ENCODE data around the gene TMEM132E. TPM values are rescaled to one million over a fixed set of nuclear protein-coding genes. Genes with fewer than 3 reads are reported as not detected.

Gene TMEM132E
- total RNA-seq, 2 experiments from 2014 or later = 0.07 TPM; not detected in 1

DNA sequence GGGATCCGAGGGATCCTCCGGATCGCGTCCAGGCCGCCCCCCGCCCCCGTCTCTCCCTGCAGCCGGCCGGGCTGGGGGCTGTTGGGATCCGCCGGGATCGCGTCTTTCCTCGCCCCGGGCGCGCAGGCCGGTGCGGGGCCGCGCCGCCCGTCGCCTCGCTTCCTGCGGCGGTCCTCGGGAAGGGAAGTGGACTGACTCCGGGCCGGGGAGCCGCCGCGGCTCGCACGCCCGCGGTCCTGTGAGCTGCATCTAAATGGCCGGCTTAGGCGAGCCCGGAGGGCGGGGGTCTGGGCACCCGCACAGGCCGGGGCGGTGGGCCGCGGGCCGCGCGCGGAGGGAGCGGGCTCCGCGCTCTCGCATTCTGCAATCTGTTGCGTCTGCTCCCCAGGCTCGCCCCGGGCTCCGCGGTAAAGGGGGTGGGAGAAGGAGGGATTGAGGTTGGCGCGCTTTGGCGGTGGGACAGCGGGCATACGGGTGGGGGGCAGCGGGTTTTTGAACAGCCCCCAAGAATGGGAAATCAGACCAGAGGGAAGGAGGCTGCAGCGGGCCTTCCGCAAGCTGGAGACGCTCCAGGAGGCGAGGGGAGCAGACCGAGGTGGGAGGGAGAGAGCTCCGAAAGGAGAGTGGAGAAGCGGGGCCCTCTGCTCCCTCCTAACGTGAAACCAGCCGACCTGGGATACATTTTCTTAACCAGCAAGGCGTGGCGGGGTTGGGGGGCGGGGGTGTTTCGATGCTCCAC lies 2.2 kb downstream of the TMEM132E start:
- no peaks in the 10 kb centered on the region for H3K9me3 Mint-ChIP-seq
- no peak for ATAC-seq
- ChIA-PET POLR2A (no interaction called here), CTCF (interaction anchor here (1.4 kb wide), 1 partner anchor 10 kb away, joined by 3 read pairs; no protein-coding TSS in a partner anchor)
- H3K36me3 Mint-ChIP-seq (ENCODE audit: low read depth) = no peaks in the 10 kb centered on the region
- DNase-seq = no peak
- peaks cover 67% of the 10 kb centered on the region for H3K27me3 Mint-ChIP-seq
- intact Hi-C loops (cut with micrococcal nuclease) = no loop called here
- TF ChIP-seq, protein P1, sequence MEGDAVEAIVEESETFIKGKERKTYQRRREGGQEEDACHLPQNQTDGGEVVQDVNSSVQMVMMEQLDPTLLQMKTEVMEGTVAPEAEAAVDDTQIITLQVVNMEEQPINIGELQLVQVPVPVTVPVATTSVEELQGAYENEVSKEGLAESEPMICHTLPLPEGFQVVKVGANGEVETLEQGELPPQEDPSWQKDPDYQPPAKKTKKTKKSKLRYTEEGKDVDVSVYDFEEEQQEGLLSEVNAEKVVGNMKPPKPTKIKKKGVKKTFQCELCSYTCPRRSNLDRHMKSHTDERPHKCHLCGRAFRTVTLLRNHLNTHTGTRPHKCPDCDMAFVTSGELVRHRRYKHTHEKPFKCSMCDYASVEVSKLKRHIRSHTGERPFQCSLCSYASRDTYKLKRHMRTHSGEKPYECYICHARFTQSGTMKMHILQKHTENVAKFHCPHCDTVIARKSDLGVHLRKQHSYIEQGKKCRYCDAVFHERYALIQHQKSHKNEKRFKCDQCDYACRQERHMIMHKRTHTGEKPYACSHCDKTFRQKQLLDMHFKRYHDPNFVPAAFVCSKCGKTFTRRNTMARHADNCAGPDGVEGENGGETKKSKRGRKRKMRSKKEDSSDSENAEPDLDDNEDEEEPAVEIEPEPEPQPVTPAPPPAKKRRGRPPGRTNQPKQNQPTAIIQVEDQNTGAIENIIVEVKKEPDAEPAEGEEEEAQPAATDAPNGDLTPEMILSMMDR (IDR thresholded peaks at IDR 0.05) = no peak
- no peak overlapping the region for H3K27ac Mint-ChIP-seq
- H3K4me1 Mint-ChIP-seq (ENCODE audit: low read depth) = peaks cover 13% of the 10 kb centered on the region
- no peak overlapping the region for H3K4me3 Mint-ChIP-seq

DNA sequence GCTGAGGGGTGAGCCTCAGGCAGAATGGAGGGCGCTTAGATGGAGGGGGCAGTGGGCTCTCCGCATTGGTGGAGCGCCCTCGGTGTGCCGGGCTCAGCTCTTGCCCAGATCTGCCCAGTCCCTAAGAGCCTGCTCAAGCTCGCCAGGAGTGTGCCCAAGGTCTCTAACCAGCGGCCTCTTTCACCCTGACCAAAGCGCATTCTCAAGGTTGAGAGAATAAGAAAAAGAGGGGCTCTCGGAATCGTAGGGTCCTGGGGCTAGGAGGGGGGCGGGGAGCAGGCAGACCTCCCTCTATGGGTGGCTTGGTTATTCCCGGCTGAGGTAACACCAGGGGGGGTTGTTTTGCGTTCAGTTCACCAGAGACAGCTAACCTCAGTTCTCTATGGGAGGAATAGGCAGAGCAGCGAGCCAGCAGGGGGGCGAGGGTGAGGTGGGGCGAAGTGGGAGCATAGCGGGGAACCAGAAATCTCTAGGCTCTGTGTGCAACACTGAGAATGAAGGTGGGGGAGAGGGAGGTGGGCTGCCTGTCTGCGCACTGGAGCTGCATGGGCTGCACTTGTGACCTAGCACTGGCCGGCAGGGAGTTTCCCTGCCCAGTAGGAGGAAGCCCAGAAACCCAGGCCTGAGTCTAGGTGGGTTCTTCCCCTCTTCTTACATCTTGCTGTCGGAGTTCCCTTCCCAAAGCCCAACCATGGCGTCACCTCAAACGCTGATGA lies 3.0 kb downstream of the TMEM132E start:
- Mint-ChIP-seq H3K9me3 (no peaks in the 10 kb centered on the region), H3K27ac (no peak overlapping the region), H3K36me3 (ENCODE audit: low read depth) (no peaks in the 10 kb centered on the region), H3K27me3 (peaks cover 59% of the 10 kb centered on the region), H3K4me3 (no peak overlapping the region), H3K4me1 (ENCODE audit: low read depth) (peaks cover 13% of the 10 kb centered on the region)
- TF ChIP-seq, protein P1 (IDR thresholded peaks at IDR 0.05) = no peak
- DNase-seq = no peak
- intact Hi-C loops (cut with micrococcal nuclease) = no loop called here
- ChIA-PET CTCF (no interaction called here), POLR2A (no interaction called here)
- no peak for ATAC-seq

GRCh38 chr17:34582901-34583245 lies 3.5 kb downstream of the TMEM132E start:
- ATAC-seq = no peak
- TF ChIP-seq, protein P1 (IDR thresholded peaks at IDR 0.05) = no peak
- CTCF ChIA-PET = no interaction called here
- no peaks in the 10 kb centered on the region for H3K36me3 Mint-ChIP-seq (ENCODE audit: low read depth)
- no peak overlapping the region for H3K27ac Mint-ChIP-seq
- H3K27me3 Mint-ChIP-seq = peaks cover 55% of the 10 kb centered on the region
- no peaks in the 10 kb centered on the region for H3K9me3 Mint-ChIP-seq
- POLR2A ChIA-PET = no interaction called here
- H3K4me3 Mint-ChIP-seq = no peak overlapping the region
- no peak for DNase-seq
- H3K4me1 Mint-ChIP-seq (ENCODE audit: low read depth) = peaks cover 13% of the 10 kb centered on the region
- intact Hi-C loops (cut with micrococcal nuclease) = no loop called here

- peak; percentile 65 for ATAC-seq
- TF ChIP-seq, protein P1 (IDR thresholded peaks at IDR 0.05) = no peak
- H3K36me3 Mint-ChIP-seq (ENCODE audit: low read depth) = no peaks in the 10 kb centered on the region
- no peak for DNase-seq
- no peak overlapping the region for H3K27ac Mint-ChIP-seq
- peaks cover 6% of the 10 kb centered on the region for H3K4me1 Mint-ChIP-seq (ENCODE audit: low read depth)
- H3K4me3 Mint-ChIP-seq = no peak overlapping the region
- no peaks in the 10 kb centered on the region for H3K9me3 Mint-ChIP-seq
- intact Hi-C loops (cut with micrococcal nuclease) = no loop called here
- CTCF ChIA-PET = interaction anchor here (0.7 to 1.8 kb wide), 2 partner anchors 9 to 53 kb away, joined by 3 to 7 read pairs; no protein-coding TSS in a partner anchor
- POLR2A ChIA-PET = no interaction called here
- peaks cover 40% of the 10 kb centered on the region for H3K27me3 Mint-ChIP-seq
Measured at GRCh38 chr17:34584805-34585416, 5.5 kb downstream of the TMEM132E start.
